Femur (tissue), 1 donor: ENCODE data around the gene UCP2.

ENCODE experiments used
- DNase-seq: peaks from one replicate; pipeline ENCODE4 v3.0.0-alpha.2; 2017

UCP2 gene, protein sequence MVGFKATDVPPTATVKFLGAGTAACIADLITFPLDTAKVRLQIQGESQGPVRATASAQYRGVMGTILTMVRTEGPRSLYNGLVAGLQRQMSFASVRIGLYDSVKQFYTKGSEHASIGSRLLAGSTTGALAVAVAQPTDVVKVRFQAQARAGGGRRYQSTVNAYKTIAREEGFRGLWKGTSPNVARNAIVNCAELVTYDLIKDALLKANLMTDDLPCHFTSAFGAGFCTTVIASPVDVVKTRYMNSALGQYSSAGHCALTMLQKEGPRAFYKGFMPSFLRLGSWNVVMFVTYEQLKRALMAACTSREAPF

DNA sequence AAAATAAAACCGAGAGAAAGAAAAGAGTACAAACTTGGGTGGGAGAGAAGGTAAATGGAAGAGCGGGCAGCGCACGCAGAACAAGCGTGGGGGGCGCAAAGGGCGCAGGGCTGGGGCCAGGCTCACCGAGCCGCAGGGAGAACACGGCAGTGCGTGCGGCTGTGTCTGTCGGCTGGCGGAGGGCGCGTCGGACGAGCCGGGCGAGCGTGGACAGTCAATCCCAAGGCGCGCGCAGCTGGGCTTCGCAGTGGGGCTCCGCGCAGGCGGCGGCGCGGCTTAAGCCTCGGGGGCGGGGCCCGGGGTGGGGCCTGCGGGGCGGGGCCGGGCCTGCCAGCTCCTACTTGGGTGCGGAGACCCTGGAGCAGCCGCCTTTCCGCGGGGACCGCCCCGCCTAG, at the start of gene UCP2:
Gene UCP2 (minus strand): TSS at position 249 of the 395 bp plus-strand sequence. CDS start 4,465 bp downstream, outside the sequence.
- DNase-seq = peak; percentile 90

DNA sequence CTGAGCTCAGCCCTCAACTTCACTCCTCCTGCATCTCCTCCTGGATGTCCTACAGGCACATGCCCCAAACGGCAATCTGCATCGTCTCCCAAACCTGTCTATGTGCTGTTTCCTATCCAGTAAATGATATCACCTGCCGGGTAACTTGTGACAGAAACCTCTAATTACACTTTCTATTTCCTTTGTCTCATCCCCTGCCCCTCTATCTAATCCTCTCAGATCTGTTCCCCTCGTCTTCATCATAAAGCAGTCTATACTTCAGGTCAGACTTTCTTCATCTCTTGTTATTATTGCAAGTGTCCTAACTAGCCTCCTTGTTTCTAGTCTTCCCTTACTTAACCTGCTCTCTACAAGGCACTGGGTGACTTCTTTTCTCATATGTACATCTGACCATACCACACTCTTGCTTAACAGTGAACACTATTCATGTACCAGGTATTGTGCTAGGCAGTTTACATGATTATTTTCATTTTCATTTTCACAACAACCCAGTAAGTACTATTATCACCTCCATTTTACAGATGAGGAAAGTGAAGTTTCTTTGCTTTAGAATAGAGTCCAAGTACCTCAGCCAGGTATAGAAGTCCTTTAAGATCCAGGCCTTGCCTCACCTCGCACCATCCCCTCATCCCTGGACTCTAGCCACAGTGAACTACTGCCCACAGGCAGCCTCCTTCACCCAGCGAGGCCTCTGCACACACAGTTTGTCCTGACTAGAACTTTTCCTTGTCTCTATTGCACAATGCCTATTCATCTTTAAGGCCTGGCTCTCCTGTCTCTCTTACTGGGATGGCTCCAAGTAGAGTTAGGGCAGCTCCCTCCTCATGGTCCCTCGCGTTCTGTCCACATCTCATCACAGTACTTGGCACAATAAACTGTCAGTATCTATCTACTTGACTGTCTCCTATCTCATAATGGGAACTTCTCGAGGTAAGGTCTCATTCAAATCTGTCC, 48.4 kb upstream of the UCP2 start:
- no peak for DNase-seq

DNA sequence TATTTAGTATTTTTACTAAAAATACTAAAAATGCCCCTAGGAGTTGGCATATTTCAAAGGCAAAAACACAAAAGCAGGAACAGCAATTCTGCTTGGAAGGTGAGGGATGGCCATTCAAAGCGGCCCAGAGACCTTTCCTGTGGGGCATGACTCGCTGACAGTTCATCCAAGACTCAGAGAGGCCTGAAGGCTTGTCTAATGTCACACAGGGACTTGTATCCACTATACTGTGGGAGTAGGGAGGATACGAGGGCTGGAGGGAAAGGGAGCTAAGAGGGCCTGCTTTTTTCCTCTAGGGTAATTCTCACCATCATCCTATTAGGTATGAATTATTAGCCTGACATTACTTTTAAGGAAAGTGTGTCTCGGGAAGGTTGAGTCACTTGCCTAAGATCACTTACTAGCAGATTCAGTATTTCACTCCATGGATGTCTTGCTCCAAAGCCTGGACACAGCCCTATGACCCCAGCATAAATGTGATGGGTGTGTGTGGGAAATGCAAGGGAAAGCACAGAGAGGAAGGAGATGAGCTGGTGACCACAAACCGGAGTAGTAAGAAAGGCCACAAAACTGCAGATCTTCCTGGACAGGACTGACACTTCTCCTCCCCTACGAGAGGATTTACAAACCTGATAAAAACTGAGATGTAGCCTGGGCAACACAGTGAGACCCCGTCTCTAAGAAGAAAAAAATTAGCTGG, 43.0 kb upstream of the UCP2 start:
- DNase-seq = no peak

DNA sequence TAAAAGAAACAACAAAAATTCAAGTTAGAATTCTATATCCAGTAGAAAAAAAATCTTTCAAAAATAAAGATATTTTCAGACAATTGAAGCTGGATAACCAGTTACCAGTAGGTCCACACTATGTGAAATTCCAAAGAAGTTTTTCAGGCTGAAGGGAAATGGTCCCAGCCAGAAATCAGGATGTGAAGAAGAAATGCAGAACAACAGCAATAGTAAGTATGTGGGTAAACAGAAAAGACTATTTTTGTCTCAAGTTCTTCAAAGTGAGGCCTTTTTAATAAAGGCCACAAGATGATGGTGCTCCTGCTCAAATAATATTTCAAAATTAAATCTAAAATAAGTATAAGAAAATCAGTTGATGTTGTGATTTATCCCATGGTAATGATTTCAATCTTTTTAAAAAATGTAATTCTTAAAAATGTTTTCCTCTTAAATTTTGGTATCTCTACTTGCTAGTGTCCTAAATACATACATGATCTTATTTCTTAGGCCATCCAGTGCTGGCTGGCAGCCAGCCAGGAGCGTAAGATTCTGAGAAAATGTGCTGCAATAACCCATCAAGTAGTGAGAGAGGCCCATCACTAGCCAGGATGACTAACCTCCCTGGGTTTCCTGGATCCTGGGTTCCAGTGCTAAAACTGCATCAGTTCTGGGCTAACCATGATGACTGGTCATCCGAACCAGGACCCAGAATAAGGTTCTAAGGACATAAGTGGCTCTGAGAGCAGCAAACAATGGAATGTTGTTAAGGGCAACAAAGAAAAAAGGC, 41.8 kb upstream of the UCP2 start:
- DNase-seq = peak; percentile 58

DNA sequence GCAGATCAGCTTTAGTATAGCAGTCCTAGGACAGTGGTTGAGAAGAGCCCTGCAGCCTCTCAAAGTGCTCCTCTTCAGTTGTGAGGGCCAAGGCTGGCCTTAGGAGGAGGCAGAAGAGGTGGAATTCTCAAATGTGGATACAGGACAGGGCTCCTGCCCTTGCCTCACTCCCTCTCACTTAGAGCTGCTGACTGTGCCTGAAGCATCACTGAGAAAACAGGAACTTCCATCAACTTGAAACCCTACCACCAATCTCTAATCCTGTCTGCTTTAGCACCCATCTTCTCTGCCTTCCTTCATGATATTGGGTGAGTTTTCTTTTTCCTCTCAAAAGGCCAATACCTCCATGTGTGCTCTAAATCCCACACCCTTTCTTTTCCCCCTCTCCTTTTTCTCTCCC, 40.6 kb upstream of the UCP2 start:
- no peak for DNase-seq

DNA sequence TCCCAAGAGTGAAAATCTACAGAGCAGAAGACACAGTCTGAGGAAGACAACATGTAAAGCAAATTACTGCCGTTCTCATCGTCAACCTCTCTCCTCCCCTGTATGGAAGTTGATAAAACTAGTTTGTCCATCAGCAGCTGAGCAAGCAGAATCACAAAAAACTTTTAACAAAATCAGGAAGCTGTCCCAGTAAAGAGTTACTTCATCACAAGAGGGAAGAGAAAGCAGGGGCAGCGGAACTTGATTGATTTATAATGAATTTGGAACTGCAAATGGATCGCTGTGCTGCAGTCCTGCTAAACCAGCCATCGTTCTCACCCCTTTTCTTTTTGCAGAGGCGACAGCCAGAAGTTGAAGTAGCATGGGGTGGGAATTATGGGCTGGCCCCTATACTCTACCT, 39.9 kb upstream of the UCP2 start:
- DNase-seq = no peak

DNA sequence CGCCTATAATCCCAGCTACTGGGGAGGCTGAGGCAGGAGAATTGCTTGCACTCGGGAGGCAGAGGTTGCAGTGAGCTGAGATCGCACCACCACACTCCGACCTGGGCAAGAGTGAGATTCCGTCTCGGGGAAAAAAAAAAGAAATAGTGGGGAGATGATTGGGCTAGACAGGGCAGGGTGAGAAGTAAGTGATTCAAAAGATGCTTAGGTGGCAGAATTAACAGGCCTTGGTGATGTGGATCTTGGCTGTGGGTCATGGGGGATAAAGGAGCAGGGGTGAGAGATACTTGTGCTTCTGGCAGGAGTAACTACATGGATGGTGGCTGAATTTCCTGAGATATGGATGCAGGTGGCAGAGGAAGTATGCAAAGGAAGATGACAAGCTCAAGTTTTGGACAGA, 39.4 kb upstream of the UCP2 start:
- no peak for DNase-seq

DNA sequence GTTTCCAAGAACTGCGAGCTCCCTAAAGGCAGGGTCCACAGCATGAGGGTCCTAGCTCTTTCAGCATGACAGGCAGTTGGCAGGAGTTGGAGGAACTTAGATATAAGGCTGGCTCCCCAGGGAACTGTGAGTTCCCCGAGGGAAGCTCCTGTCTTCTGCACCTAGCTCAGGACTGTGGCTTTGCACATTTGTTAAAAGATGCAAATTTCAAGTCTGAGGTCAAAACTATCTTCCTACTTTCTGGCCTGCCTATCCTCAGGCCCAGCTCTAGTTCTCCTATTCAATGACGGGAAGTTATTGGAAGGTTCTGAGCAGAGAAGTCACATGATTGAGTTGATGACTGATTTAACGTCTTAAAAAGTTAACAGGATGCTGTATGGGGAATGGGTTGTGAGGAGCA, 37.9 kb upstream of the UCP2 start:
- no peak for DNase-seq

DNA sequence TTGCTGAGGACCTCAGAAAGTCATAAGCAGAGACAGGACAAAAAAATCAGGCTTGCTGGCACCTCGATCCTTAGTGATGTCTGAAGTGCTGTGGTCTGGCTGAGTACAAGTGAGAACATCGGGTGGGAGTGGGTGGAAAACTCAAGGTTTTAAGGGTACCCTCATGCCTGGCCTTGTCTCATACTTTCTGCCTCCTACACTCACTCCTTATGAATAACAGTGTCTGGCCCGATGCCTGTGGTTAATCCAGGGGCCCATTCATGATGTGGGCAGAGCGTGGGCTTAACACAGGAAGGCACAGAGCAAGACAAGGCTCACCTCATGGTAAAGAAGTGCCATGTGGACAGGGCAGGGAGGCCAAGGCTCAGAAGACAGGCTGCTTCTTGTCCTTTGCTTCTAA, 37.2 kb upstream of the UCP2 start:
- DNase-seq = no peak

DNA sequence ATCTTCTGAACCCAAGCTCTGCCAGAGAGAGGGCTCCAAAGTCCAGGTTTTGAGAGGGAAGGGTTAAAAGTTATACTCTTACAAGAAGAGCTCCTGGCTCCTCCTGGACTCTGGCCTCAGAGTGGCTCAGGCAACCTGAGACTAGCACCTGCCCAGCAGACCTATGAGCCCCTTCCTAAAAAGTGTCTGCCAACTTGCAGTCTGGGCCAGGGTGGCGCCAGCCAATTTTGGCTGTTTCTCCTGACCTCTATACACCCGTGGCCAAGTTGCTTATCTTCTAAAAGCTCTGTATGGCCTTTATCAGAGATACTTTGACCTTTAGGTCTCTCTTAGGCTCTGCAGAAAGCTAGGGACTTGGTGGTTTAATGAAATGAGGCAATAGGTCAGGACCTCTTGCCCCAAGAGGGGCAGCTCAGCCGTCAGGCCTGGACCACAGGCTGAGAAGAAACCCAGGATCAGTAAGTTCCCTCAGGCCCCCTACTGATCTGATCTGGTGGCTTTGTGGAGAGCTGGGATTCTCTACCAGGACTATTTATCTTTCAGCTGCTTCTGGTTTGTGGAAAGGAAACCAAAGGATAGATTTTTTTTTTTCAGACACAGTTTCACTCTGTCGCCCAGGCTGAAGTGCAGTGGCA, 36.6 kb upstream of the UCP2 start:
- DNase-seq = no peak

DNA sequence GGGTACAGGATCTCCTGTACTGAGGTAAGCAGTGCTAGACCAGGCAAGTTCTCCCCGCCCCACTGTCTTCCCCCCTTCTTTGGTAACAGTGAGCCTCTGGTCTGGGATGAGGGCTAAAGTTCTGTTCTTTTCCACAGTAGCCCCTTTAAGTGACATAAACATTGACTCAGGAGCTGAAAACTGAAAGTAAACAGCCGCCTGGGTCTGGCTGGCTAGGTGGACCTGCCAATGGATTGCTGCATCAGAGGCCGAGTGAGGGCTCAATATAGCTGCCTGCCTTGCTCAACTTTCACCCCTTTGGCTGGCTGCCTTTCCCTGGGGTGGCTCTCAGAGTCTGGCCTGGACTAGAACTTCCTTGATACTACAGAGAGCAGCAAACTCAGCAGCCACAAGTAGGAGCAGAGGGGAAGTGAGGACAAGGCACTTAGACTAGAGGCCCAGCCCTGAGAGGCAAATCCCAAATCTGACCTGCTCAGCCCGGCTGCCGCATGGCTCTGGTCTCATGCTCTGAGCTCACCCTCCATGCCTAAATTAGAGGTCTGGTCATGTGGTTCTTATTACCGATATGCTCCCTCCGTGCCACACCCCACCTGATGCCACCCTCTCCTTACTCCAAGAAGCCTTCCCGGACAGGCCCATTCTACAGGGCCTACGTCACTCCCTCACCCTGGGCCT, 35.8 kb upstream of the UCP2 start:
- peak; percentile 80 for DNase-seq

DNA sequence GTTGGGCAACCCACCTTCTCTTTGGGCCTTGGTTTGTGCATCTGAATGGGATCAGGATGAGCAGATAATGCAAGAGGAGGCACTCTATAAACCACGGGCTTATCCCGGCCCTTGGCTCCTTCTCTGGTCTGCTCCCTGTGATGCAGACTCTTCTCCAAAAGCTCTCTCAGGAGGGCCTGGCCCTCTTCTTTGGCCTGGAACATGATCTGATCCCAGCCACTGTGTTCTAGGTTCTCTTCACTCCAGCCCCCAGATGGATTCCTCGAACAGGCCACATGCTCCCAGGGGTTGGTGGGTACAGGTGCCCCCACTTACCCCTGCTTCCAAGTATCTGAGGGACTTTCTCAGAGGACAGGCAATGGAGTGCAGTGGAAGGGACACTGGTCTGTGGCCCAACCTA, 35.0 kb upstream of the UCP2 start:
- DNase-seq = no peak

DNA sequence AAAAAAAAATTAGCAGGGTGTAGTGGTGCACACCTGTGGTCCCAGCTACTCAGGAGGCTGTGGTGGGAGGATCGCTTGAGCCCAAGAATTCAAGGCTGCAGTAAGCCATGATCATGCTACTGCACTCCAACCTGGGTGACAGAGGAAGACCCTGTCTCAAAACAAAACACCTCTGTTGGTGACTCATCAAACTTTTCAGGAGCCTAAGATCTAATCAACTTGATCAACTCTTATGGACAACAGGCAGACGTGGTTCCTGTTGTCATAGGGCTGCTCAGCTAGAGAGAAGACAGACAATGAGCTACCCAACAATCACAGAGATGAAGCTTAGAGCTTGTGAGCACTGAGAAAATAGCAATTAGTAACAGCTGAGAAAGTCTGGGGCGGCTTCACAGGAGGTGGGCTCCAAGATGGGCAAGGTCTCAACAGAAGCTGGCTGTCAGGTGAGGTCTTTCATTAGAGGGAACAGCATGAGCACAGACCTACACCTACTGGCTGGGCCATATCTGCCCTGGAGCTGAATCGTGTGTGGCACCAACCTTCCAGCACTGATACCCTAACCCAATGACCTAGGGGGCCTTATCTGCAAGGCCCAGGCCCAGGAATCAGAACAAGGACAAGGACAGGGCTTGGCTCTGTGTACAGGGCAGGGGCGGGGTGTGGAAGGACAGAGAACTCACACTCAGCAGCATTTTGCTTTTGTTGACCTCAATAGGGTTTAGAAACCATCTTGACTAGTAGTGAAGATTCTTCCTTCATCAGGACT, 33.5 kb upstream of the UCP2 start:
- DNase-seq = no peak

DNA sequence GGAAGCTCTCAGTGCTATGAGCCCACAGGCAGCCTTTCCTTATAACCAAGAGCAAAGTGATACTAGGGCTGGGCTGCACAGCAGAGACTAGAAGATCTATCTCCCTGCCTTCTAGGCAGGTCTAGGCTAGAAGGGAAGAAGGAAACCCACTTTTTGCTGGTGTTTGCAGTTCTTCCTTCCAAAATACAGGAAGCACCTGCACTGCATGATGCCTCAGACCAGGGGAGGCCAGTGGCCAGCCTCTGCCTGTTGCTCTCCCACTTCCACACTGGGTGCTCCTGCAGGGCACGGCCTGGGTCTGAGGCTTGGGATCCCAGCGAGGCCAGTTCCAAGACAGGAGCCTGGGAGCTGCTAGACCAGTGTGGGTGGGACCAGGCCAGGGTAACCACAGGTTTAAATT, 32.2 kb upstream of the UCP2 start:
- DNase-seq = no peak

DNA sequence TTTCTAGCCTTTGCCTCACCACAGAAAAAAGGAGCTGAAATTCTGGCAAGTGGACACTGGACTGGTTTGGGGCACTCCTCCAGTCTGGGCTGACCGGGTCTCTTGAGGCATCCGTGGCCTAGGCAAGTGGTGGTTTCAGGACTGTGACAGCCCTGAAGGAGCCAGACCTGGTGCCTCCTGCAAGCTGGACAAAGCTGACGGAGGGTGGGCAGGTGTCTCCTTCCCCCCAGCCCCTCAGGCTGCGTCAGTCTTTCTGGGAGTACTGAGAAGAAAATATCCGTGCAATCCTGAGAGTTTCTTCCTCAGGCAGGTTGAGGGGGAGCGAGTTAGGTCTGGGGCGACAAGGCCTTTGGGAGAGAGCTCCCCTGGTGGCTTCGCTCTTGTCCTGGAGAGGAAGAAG, 30.5 kb upstream of the UCP2 start:
- no peak for DNase-seq

DNA sequence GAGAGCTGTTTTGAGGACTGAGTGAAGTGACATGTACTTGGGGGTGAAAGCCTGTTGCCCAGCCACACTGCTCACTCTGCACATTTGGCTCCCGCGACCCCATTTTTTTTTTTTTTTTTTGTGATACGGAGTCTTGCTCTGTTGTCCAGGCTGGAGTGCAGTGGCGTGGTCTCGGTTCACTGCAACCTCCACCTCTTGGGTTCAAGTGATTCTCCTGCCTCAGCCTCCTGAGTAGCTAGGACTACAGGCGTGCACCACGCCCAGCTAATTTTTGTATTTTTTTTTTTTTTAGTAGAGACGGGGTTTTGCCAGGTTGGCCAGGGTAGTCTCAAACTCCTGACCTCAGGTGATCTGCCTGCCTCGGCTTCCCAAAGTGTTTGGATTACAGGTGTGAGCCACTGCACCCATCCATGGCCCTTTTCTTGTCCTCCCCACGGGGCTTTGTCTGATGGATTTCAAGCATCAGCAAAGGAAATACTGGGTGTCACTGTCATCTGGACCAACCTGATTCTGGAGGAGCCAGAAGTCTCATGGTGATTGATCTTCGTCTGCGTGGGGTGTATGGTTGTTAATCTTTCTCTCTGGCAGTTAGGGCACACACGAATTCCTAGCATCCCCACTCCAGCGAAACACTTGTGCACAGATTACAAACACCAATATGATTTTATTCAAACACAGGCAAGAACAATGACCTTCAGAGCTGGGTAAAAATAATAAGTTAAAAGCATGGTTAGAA, 29.6 kb upstream of the UCP2 start:
- DNase-seq = no peak

DNA sequence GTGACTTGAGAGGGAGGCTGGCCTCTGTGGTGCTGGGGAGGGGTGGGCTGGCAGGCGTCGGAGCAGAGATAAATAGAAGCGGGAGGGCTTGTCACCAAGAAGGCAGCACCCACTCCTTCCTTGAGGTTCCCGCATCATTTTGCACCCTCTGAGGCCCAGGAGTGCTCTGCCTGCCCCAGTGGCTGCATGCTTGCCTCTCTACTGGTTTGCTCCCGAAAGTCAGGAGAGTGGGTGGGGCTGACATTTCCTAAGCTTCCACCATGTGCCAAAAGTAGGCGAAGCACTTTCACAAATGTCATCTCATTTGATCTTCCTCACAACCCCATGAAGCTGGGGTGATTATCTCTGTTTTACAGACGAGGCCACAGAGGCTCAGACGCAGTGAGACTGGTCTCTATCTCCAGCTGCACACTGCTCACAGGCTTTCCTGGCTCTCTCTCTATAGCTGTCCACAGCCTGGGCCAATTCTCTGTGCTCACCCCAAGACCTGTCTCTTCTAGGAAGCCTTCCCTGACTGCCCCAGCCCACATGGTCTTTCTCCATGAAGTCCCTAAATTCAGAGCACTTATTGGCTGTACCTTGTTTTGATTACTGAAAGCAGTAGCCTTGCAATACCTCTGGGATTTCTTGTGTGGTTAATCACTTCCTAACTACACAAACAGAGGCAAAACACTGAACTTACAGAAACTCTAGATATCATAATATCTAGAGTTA, 28.9 kb upstream of the UCP2 start:
- no peak for DNase-seq

DNA sequence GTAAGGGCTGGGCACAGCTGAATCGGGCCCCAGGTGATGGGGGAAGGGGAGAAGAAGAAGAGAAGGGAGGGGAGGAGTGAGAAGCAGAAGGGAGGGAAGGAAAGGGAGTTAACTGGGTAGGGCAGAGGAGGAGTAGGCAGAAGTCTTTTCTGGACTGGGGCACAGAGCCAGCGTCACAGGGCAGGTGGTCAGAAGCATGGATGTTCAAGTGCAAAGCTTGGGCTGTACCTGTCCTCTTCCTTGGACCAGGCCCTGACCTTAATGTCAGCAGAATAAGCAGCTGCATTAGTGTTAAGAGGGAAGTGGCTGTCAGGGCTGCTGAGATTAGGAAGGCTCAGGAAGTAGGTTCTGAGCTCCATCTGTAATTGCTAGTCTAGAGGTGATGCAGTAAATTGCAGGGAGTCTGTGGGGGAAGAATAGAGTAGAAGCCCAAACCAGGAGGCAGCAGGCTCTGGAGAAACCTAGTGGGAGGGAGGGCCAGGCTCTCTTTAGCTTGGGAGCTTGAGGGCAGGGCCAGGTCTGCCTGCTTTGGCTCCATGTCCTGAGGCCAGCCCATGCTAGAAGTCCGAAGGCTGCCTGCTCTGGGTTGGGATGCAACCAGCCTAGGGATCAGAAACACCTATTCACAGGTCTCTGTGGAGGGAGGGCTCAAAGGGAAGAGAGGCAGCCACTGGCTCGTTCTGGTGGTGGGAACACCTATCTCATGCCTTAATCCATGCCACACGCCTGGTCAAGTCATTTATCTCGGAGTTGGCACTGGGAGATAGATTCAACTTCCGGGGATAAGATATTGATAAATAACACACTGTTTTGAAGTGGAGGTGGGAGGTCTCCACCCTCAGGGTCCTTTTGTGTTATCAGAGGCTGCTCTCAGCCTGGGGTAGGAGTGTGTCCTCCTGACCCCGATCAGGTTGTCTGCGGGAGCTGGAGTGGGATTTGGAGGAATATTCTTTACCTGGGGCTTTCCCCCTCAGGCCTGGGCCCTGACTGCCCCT, 28.0 kb upstream of the UCP2 start:
- no peak for DNase-seq
